H1 (cell line): ENCODE results near the gene ESYT2. TPM values are rescaled to one million over a fixed set of nuclear protein-coding genes. Genes with fewer than 3 reads are reported as not detected.

ENCODE experiments used
- BACH1 ChIP-seq: IDR thresholded peaks from 2 replicates; pipeline ENCODE4 v1.6.1; 2012; ENCODE audit warnings: low read length, improper control_type of control experiment
- EGR1 ChIP-seq: IDR thresholded peaks from 2 replicates; pipeline ENCODE4 v1.6.1; 2011; ENCODE audit warnings: low read depth, low read length, borderline replicate concordance
- HDAC6 ChIP-seq: IDR thresholded peaks from one replicate; pipeline ENCODE4 v1.7.1; 2012; ENCODE audit warnings: low read depth, mild to moderate bottlenecking, inconsistent platforms, low read length, moderate library complexity
- MAFK ChIP-seq: IDR thresholded peaks from 2 replicates; pipeline ENCODE4 v1.6.1; 2012; ENCODE audit warnings: low read depth, mild to moderate bottlenecking, improper control_type of control experiment, low read length
- POLR2AphosphoS5 ChIP-seq: IDR thresholded peaks from 2 replicates; pipeline ENCODE4 v1.6.1; 2011; ENCODE audit warnings: low read depth, low read length
- POU5F1 ChIP-seq: IDR thresholded peaks from 2 replicates; pipeline ENCODE4 v1.6.1; 2011; ENCODE audit warnings: low read depth, mild to moderate bottlenecking, low read length, moderate library complexity
- SP4 ChIP-seq: IDR thresholded peaks from 2 replicates; pipeline ENCODE4 v1.6.1; 2012; ENCODE audit warnings: low read length, inconsistent platforms
- SUZ12 ChIP-seq: fragments of 200-600 bp; sonication (generic); IDR thresholded peaks from 2 replicates; pipeline ENCODE4 v1.6.1; 2012; ENCODE audit warnings: mild to moderate bottlenecking, inconsistent platforms, low read length, moderate library complexity, mixed read lengths
- TBP ChIP-seq: IDR thresholded peaks from 2 replicates; pipeline ENCODE4 v1.6.1; 2011; ENCODE audit warnings: low read depth, low read length, improper control_type of control experiment
- polyA plus RNA-seq, 7 experiments: library from polyadenylated mRNA; depleted of rRNA in 3 of 7; stranded (reverse) in 5 of 7; unstranded in 2 of 7; fragments of >200 nt in 5 of 7; fragments of 200-250 nt in 2 of 7; gene quantifications; 1 replicate in 5 of 7; 2 replicates in 1 of 7; 4 replicates in 1 of 7; pipeline versions ENCODE4 v1.2.1 to v1.2.3, GENCODE V29; 2011 to 2013; ENCODE audit warnings: missing spikeins in 2 of 7, mixed read lengths in 2 of 7
- total RNA-seq: library from RNA; stranded (reverse); fragmentation: NEBNext Ultra II Directional; extraction: Animal tissue kit (Norgen Biotek cat#: 25700); gene quantifications from 2 replicates; pipeline ENCODE4 v1.2.1, GENCODE V29; 2021

Gene ESYT2
- total and polyA plus RNA-seq, 2 of the 8 experiments (the other 6 are each of a cell fraction or from before 2014, with no cell fraction given), result 27.0 to 37.5 TPM

GRCh38 chr7:158837790-158838637 lies 8.7 kb upstream of the ESYT2 start (continued):
- TF ChIP-seq BACH1 (no peak), SUZ12 (no peak), POLR2AphosphoS5 (no peak), HDAC6 (no peak), POU5F1 (no peak), SP4 (no peak), EGR1 (no peak), MAFK (no peak), TBP (no peak)
